Gastroesophageal sphincter (tissue), 3 donors: ENCODE results near the gene MIS18A.

Experiments used
- EP300 ChIP-seq: sonication (generic); formaldehyde crosslinking; IDR thresholded peaks from one replicate; pipeline ENCODE4 v1.6.1; 2017; ENCODE audit warnings: antibody characterized with exemption, mild to moderate bottlenecking
- POLR2A ChIP-seq, 2 donors: fragments of 450-650 bp; IDR thresholded peaks; one replicate each; pipeline ENCODE4 v1.6.1; 2017; ENCODE audit warnings: antibody characterized with exemption in 2 of 2, mild to moderate bottlenecking in 2 of 2, moderate library complexity in 1 of 2
- POLR2AphosphoS5 ChIP-seq: sonication (generic); formaldehyde crosslinking; IDR thresholded peaks from one replicate; pipeline ENCODE4 v1.6.1; 2017; ENCODE audit warnings: antibody characterized with exemption
- TF ChIP-seq, protein P1 (sequence below), 4 experiments: fragments of 200-600 bp in 2 of 4; fragments of 450-650 bp in 2 of 4; sonication (generic) in 1 of 4; IDR thresholded peaks; one replicate each; pipeline ENCODE4 v1.5.1; 2017 to 2019; ENCODE audit warnings: antibody characterized with exemption in 4 of 4, mild to moderate bottlenecking in 2 of 4, moderate library complexity in 2 of 4

DNA sequence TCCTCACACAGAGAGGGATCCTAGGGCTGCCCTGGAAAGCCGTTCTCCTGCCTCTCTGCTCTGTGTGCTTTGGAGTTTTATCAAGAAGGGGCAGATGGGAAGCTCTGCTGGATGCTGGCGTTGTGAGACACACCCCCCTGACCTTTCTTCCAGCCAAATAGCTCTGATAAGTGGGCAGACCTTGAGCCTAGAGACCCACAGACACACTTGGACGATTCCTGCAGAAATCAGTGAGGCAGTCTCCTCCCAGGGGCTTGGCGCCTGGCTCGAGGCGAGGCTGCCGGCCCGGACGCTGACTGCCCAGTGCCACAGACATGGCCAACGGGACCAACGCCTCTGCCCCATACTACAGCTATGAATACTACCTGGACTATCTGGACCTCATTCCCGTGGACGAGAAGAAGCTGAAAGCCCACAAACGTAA, 19.8 kb upstream of the MIS18A start, which contains the start of gene MRAP:
- TF ChIP-seq POLR2A (IDR thresholded peaks at IDR 0.05) (no peak), EP300 (no peak), POLR2AphosphoS5 (no peak)
- TF ChIP-seq, protein P1, sequence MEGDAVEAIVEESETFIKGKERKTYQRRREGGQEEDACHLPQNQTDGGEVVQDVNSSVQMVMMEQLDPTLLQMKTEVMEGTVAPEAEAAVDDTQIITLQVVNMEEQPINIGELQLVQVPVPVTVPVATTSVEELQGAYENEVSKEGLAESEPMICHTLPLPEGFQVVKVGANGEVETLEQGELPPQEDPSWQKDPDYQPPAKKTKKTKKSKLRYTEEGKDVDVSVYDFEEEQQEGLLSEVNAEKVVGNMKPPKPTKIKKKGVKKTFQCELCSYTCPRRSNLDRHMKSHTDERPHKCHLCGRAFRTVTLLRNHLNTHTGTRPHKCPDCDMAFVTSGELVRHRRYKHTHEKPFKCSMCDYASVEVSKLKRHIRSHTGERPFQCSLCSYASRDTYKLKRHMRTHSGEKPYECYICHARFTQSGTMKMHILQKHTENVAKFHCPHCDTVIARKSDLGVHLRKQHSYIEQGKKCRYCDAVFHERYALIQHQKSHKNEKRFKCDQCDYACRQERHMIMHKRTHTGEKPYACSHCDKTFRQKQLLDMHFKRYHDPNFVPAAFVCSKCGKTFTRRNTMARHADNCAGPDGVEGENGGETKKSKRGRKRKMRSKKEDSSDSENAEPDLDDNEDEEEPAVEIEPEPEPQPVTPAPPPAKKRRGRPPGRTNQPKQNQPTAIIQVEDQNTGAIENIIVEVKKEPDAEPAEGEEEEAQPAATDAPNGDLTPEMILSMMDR (IDR thresholded peaks at IDR 0.05), result no peak
